ENCODE results near the gene AGXT2. TPM values are rescaled to one million over a fixed set of nuclear protein-coding genes. Genes with fewer than 3 reads are reported as not detected.

Gene AGXT2
- total and polyA plus RNA-seq, 2 donors (not counting 3 experiments of a cell fraction or from before 2014, with no cell fraction given): not detected

DNA sequence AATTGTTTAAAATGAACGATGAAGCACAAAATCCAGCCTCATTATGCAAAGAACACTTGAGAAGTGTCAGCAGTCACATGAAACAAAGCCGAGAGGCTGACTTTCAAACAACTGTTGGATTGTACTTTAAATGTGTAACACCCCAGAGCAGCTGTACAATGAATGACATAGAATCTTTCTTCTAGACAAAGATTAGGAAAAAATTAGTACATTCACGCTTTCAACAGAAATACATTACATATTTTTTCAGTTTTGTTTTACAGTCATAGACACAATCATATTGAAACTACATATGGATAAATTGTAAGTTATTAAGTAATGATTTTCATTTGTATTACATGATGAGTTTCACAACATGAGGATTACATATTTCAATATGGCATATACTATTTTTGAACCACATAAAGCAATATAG is 10.6 kb upstream of the AGXT2 start:
- no peak overlapping the region for H3K4me3 ChIP-seq (replicated peaks in 1 of 3; ENCODE audit: insufficient read depth in 1 of 3, low read depth in 1 of 3, low read length in 3 of 3)
- BruUV-seq (replicated peaks): no TSS peak
- no peak overlapping the region for H3K9ac ChIP-seq (replicated peaks; ENCODE audit: extremely low read depth, insufficient read depth, low read length)
- dilution Hi-C loops (cut with MboI; ENCODE audit: extremely low pct_ligation_motif_present, low sequenced_read_pairs) (no loop called here), intact Hi-C loops (cut with micrococcal nuclease) (no loop called here)
- no peaks in the 10 kb centered on the region for H3K79me2 ChIP-seq (ENCODE audit: control insufficient read depth, insufficient read depth, low read length)
- H3K4me1 ChIP-seq (ENCODE audit: control insufficient read depth, extremely low read depth, insufficient read depth, low read length): no peaks in the 10 kb centered on the region
- H3K27ac ChIP-seq (ENCODE audit: insufficient read depth, low read depth, low read length): no peak overlapping the region
- H4K20me1 ChIP-seq (replicated peaks; ENCODE audit: control insufficient read depth, extremely low read depth, insufficient read depth, low read length): no peaks in the 10 kb centered on the region
- no peaks in the 10 kb centered on the region for H3K9me3 ChIP-seq (replicated peaks; ENCODE audit: control insufficient read depth, insufficient read depth, low read length)
- H3K27me3 ChIP-seq (ENCODE audit: control insufficient read depth in 2 of 2, insufficient read depth in 2 of 2, low read length in 2 of 2): no peaks in the 10 kb centered on the region
- ChIA-PET POLR2A (no interaction called here), CTCF (no interaction called here)
- no peak overlapping the region for H3K4me2 ChIP-seq (ENCODE audit: insufficient read depth, low read length)
- no peak for FAIRE-seq
- no peaks in the 10 kb centered on the region for H3K36me3 ChIP-seq (ENCODE audit: control insufficient read depth in 2 of 2, extremely low read depth in 1 of 2, insufficient read depth in 2 of 2, low read length in 2 of 2)
- TF ChIP-seq EZH2 (IDR thresholded peaks at IDR 0.05; ENCODE audit: borderline replicate concordance, low read depth, low read length, severe bottlenecking): no peak
- TF ChIP-seq POLR2A (IDR thresholded peaks at IDR 0.05; ENCODE audit: low read depth, low read length): no peak
- TF ChIP-seq POLR2AphosphoS5 (IDR thresholded peaks at IDR 0.05; ENCODE audit: insufficient read depth, low read depth, low read length): no peak
- TF ChIP-seq, protein P1, sequence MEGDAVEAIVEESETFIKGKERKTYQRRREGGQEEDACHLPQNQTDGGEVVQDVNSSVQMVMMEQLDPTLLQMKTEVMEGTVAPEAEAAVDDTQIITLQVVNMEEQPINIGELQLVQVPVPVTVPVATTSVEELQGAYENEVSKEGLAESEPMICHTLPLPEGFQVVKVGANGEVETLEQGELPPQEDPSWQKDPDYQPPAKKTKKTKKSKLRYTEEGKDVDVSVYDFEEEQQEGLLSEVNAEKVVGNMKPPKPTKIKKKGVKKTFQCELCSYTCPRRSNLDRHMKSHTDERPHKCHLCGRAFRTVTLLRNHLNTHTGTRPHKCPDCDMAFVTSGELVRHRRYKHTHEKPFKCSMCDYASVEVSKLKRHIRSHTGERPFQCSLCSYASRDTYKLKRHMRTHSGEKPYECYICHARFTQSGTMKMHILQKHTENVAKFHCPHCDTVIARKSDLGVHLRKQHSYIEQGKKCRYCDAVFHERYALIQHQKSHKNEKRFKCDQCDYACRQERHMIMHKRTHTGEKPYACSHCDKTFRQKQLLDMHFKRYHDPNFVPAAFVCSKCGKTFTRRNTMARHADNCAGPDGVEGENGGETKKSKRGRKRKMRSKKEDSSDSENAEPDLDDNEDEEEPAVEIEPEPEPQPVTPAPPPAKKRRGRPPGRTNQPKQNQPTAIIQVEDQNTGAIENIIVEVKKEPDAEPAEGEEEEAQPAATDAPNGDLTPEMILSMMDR (IDR thresholded peaks at IDR 0.05; ENCODE audit: extremely low read depth in 1 of 2, insufficient read depth in 1 of 2, low read depth in 1 of 2, low read length in 2 of 2): no peak
- TF ChIP-seq FOS (IDR thresholded peaks at IDR 0.05; ENCODE audit: borderline replicate concordance, insufficient read depth, low read length): no peak
- TF ChIP-seq JUN (IDR thresholded peaks at IDR 0.05; ENCODE audit: borderline replicate concordance, insufficient read depth, insufficient read length, low read depth): no peak
- TF ChIP-seq, protein P2, sequence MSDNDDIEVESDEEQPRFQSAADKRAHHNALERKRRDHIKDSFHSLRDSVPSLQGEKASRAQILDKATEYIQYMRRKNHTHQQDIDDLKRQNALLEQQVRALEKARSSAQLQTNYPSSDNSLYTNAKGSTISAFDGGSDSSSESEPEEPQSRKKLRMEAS (IDR thresholded peaks at IDR 0.05; ENCODE audit: insufficient read depth, insufficient read length): no peak
- TF ChIP-seq MYC (IDR thresholded peaks at IDR 0.05; ENCODE audit: low read depth, low read length): no peak
- no peak for TF ChIP-seq GATA2 (IDR thresholded peaks at IDR 0.05; ENCODE audit: insufficient read depth, insufficient read length, low read depth, low read length)
- no peak for DNase-seq (ENCODE audit: low read depth, low spot score)
- no peak overlapping the region for H2AFZ ChIP-seq (ENCODE audit: low read depth, low read length)
- H3K9me1 ChIP-seq (replicated peaks; ENCODE audit: control insufficient read depth, extremely low read depth, insufficient read depth, low read length): no peaks in the 10 kb centered on the region

All from endothelial cell of umbilical vein (primary cell).